HG03442 (cell line): Measurements from ENCODE around the gene CCDC124.

Experiments
- ATAC-seq: cut with Tn5 transposase; IDR thresholded peaks from one replicate; pipeline ENCODE4 v1.9.1; 2021; ENCODE audit warnings: mild to moderate bottlenecking, moderate library complexity; ENCODE audit not compliant: unreplicated experiment

The CCDC124 gene

DNA sequence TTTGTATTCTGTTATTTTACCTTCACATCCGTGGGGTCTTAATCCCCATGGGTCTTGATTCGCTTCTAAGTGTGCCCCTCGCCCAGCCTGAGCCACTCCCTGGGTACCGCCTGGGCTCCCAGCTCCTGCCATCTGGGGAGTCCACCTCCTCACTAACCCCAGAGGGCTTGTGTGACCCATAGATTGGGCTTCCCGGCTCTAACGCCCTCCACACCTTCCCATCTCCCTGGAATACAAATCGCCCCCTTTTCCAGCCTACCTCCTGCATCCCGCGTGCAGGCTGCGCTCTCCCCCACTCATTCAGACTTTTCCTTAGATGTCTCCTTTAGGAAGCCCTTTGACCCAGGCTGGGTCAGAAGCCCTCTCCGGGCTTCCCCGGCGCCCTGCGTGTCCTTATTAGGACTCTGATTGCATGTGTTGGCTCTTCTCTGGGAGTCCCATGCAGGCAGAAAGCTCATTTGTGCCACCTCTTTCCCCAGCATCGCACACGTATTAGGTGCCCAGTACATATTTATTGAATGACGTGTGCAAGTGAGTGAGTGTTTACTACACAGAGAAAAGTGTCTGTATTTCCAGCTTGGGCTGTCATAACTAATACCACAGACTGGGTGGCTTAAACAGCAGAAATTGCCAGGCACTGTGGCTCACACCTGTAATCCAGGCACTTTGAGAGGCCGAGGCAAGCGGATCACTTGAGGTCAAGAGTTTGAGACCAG is 757 bp downstream of the CCDC124 start:
- no peak for ATAC-seq

DNA sequence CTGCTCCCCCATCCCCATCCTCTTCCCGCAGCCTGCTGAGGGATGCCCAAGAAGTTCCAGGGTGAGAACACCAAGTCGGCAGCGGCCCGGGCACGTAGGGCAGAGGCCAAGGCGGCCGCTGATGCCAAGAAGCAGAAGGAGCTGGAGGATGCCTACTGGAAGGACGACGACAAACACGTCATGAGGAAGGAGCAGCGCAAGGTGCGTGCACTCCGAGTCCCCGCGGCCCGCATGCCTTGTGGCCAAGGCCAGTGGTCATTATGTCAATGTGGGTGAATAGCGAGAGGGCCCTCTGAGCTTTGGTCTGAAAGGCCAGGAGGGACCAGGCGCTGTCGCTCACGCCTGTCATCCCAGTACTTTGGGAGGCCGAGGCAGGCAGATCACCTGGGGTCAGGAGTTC is 3.6 kb downstream of the CCDC124 start:
- ATAC-seq: no peak

DNA sequence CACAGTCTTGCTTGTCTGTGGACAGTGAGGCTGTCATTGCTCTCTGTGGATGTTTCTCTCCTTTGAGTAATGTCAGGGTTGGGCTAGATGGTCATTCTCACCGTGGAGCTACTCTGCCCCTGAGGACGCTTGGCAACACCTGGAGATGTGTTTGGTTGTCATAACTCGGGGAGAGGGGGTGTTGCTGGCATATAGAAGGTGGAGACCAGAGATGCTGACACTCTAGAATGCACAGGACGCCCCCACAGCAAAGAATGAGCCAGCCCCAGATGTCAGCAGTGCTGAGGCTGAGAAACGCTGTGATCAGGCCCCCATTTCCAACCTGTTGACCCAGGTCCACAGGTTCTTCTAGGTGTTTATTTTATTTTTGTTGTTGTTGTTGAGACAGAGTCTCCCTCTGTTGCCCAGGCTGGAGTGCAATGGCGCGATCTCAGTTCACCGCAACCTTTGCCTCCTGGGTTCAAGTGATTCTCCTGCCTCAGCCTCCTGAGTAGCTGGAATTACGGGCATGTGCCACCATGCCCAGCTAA is 4.6 kb downstream of the CCDC124 start:
- ATAC-seq: no peak

DNA sequence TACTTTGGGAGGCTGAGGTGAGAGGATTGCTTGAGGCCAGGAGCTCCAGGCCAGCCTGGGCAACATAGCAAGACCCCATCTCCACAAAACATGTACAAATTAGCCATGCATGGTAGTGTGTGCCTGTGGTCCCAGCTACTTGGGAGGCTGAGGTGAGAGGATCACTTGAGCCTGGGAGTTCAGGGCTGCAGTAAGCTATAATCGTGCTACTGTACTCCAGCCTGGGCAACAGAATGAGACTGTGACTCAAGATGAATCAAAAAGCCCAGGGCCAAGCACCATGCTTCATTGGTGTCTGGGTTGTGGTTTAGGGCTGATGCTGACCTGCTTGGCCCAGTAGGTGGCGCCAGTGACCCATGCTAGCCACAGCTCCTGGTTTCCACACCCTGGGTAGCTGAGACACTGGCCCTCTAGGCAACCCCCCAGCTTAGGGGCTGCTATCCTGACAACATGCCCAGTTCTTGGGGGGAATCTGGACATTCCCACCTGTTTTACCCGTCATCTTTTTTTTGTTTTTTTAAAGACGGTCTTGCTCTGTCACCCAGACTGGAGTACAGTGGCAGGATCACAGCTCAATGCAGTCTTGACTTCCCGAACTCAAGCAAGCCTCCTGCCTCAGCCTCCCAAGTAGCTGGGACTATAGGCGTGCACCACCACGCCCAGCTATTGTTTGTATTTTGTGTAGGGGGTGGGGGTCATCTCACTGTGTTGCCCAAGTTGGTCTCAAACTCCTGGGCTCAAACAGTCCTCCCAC is 5.5 kb downstream of the CCDC124 start:
- no peak for ATAC-seq

DNA sequence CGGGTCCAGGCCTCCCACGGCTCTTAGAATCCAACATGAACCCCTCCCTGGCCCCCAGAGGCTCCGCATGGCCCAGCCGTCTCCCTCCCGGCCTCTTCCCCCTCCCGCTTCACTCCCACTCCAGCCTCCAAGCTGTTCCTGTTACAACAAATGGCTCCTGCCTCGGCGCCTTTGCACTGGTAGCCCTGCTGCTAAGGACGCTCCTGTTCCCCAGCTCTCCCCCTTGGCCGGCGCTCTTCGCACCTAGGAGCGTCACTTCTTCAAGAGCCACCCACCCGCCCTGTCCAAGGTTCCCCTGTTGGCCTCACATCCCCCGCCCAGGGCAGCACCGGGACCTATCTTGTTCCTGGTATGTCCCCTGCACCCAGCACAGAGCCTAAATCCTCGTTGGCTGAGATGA is 9.4 kb downstream of the CCDC124 start:
- no peak for ATAC-seq

DNA sequence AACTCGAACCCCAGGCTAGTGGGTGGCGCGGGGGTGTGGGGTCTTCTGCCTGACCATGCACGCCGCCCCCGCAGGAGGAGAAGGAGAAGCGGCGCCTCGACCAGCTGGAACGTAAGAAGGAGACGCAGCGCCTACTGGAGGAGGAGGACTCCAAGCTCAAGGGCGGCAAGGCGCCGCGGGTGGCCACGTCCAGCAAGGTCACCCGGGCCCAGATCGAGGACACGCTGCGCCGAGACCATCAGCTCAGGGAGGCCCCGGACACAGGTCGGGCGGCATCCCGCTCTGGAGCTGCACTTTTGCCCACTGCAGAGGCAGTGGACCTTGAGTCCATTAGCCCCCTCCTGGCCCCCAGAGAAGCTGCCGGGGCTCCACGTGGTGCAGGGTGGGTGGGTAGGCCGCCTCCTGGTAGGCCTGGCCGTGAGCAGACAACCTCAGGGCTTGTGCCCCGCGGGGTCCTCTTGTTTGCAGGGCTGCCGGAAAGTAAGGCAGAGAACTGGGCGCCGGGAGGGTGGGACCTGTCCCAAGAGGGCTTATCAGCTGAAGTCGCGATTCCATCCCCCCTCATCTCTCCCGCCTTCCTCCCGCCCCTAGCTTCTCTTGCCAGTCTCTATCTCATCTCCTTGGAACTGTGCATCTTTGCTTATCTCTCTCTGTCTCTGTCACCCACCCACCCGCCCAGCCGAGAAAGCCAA is 9.9 kb downstream of the CCDC124 start:
- ATAC-seq: no peak

DNA sequence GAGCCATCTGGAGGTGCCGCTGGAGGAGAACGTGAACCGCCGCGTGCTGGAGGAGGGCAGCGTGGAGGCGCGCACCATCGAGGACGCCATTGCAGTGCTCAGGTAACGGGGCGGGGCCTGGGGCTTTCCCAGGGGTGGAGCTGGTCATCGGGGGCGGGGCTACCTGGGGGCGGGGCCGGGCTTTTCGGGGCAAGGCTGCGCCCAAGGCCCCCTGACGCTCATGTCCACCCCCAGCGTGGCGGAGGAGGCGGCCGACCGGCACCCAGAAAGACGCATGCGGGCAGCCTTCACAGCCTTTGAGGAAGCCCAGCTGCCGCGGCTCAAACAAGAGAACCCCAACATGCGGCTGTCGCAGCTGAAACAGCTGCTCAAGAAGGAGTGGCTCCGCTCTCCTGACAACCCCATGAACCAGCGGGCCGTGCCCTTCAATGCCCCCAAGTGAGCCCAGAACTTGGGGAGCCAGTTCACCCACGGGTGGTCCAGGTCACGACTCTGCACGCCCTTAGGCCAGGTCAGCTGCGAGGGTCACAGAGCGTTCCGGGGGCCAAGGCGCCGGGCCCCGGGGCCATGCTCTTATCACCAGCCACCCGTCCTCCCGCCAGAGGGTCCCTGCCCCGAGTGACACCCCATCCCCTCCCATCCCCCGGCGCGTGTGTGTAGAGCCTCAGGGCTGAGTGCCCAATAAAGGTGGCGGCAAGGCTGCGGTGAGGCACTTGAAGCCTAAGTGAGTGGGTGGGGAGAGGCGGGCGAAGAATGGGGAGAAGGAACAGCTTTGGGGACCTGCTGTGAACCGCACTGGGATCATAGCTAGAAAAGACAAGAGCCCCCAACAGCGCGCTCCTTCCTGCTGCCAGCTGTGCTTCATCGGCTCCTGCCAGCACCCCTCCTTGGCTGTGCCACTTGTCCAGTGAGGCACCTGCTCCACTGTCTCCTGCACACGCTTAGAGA is 10.7 kb downstream of the CCDC124 start:
- ATAC-seq: no peak

DNA sequence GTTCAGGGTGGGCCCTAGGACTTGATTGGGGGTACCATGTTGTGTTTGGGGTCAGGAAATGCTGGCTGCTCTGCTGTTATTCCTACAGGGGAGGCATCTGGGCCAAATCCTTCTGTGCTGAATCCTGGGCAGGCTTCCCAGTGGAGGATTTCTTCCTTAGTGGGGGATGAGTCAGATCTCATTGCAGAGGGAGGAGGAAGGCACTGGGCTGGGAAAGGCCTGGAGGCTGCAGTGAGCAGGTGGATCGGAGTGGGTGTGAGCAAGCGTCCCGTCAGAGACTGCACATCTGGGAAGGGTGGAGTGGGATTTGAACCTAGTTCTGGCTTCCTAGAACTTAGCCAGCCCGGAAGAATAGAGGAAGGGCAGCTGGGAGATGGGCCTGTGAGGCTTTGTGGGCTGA is 11.5 kb downstream of the CCDC124 start:
- no peak for ATAC-seq

DNA sequence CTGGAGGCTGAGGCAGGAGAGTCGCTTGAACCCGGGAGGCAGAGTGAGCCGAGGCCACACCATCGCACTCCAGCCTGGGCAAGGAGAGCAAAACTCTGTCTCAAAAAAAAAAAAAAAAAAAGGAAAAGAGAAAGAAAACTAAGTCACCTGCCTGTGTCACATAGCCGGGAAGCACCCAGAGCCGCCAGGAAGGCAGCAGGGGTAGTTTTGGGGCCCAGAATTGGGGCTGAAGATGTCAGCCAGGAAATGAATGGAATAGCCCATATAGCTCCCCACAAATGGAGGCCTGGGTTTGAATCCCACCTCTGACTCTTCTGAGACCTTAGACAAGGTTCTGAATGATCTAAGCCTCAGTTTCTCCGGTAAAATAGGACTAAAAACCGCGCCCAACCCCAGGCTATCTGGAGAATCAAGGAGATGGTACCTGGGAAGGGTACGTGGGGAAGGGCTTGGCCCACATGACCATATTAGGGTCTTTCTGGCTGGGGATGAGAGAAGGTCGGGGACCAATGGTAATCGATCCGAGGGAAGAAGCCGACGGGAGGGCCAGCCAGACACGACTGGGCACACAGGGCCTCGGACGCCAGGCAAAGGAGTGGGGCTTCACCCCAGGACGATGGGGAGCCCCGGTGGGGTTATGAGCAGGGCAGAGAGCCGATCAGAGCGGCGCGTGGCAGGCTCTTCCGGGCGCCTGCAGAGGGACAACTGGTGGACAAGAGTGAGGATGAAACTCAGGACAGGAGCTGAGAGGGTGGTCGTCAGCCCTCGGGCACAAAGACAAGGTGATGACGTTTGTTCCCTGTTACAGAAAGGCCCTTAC is 14.4 kb downstream of the CCDC124 start:
- ATAC-seq: peak; percentile 25

DNA sequence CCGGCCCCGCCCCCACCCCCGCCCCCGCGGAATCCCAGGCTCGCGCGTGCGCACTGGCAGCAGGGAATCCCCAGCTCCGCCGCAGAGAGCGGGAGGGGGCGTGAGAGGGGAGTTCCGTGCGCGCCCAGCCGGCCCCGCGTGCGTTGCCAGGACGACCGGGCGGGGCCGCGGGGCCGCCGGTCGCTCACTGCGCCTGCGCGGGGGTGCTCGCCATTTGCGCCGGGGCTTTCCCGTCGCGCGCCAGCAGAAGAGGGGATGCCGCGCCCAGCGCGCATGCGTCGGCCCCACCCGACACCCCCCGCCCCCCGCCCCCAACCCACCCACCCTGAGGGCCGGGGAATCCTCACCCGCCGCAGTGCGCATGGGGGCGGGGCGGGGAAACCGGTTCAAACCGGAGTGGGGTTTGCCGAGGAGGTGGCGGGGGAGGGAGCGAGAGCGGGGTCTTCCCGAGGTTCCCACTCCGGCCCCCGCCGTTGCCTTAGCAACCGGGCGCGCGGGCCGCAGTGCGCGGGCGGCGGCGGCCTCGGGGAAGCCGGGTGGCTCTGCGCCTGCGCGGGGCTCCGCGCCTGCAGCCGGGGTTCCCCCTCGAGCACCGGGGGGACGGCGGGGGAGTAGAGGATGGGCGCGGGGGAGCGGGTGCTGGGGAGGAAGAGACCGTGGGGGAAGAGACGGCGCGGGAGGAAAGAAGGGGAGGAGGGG is 15.1 kb downstream of the CCDC124 start:
- ATAC-seq: peak; percentile 52

DNA sequence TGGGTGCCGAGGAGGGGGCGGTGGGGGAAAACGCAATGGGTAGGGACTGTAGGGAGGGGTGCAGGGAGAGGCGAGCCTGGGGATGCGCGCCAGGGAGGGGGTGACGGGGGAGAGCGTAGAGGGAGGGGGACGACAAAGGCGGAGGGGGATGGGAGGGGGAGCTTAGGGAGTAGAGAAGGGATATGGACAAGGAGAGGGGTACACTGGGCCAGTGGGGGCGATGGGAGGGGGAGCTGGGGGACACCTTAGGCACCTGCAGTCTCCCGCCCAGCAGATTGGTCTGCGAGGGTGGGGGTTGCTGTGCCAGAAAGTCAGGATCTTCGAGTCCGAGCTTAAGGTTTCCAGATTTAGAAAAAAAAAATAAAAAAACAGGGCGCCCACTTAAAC is 15.7 kb downstream of the CCDC124 start:
- ATAC-seq: no peak

DNA sequence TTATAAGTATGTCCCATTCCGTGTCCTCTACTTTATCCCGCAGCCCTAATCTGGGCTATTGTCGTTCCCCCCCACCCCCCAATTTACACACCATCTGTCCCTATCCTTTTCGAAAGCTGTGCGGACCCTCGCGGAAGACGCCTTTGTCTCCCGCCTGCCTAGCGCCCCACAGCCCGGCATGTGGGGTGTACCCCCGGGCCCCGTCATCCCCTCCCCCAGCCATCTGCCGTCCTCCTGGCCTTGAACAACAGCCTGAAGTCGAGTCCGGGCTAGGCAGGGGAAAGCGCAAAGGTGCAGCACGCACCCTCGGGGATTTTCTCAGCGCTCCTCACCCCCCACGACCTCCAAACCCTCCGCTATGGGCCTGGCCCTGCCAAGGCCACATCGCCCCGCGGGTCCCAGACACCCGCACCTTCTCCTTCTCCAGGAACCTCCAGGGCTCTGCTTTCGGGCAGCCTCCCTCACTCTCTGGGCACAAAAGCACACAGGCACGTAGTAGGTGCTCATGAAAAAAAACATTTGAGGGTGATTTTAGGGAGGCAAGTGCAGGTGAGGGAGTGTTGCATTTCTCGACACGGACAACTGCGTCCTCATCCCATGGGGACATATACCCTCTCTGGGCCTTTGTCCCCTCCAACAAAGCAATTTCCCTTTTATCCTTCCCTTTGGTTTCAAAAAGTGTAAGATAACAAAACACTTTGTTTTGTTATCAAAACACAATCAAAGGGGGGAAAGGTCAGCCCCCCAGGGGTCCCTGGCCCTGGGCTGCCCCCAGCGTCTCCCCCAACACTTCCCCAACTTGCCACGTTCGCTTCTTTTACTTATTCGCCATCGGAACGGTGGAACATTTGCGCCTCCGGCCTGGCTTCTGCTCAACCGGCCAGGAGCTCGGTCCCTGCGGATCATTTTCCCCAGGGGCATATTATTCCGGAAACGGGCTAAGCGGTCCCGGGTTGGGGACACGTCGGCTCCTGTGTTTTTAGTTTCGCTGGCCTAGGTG is 16.4 kb downstream of the CCDC124 start:
- no peak for ATAC-seq

DNA sequence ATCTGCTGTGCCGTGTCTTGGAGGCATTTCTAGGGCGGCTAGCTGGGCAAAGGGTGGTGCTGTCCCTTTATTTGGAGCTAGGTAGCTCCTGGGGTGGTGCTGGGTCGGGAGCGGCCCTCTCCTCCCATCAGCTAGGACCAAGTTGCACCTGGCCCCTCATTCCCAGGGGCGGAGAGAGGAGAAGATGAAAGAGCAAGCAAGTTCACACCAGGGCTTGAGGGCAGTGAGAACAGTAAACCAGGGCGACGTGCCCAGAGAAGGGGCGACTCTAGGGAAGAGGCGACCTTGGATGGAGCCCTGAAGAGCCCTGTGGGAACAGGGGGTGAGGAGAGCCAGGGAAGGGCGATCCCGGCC is 17.1 kb downstream of the CCDC124 start:
- no peak for ATAC-seq

DNA sequence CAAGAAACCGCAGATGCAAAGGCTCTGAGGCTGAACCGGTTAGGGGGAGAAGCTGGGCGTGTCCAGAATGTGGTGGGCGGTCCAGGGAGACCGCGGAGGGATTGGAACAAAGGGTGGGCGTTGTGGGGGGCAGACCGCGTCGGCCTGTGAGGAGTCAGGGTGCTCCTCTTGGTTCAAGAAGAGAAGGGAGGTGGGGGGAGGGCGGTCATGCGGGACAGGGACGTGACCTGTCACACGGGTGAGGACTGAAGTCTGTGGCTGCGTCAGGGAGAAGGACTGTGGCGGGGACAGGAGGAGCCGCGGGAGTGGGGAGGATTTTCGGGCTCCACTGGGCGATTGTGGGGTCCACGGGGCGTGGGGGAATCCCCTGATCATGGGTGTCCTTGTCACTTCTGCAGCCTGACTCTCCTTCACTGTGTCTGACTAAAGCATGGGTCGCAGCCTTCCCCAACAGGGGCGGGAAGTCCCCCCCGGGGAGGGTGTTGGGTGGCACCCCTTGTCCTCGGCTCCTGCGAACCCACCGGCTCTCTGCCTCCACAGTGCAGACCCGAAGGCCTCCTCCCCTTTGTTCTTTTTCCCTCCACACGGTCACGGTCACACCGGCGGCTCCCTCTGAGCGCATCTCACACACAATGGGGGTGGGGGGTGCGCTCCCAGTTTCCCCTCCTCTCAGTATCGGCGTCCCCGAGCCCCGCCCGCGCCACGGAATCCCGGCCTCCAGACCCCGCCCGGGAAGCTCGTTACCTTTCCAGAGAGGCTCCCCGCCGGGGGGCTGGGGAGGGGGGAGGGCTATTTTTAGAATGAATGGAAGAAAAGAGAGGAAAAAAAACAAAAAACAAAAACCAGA is 17.7 kb downstream of the CCDC124 start:
- ATAC-seq: no peak

DNA sequence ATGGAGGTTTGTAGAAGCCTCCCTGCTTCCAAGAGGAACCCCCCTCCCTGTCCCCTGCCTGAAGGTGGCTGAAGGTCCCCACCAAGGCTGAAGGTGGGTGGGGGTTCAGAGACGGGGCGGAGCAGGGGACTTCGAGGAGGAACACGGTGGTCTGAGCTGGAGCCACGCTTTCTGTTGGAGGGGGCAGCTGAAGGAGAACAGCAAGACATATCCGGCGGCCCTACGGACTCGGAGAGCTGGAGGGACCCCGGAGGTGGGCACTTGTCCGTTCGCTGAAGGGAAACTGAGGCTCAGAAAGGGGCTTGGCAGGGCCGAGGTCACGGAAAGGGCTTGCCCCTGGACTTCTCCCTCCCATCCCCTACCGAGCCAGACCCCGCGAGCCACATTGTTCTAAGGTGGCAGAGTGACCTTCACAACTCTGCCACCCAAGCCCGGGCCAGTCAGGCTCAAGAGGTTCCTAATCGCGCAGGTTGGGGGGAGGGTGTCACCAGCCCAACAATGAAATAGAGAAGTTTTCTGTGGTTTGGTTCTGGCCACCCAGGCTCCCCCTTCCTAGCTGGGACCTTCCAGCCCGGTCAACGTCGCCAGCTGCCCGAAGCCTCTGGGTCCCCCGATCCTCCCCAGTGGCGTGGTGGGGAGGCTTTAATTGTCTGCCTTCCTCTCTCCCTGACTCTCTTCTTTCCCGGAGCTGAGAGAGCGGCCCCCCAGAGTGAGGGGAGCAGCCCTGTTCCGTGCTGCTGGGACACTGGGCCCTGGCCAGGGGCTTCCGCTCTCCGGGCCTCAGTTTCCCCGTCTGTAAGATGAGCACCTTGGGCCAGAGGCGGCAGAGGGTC is 18.6 kb downstream of the CCDC124 start:
- ATAC-seq: no peak
